ENCODE measurements around the gene PSMD11.

PSMD11 gene

GRCh38 chr17:32467949-32468348 lies 23.6 kb downstream of the PSMD11 start:
- DNase-seq (ENCODE audit: low read depth in 2 of 2): no peak

DNA sequence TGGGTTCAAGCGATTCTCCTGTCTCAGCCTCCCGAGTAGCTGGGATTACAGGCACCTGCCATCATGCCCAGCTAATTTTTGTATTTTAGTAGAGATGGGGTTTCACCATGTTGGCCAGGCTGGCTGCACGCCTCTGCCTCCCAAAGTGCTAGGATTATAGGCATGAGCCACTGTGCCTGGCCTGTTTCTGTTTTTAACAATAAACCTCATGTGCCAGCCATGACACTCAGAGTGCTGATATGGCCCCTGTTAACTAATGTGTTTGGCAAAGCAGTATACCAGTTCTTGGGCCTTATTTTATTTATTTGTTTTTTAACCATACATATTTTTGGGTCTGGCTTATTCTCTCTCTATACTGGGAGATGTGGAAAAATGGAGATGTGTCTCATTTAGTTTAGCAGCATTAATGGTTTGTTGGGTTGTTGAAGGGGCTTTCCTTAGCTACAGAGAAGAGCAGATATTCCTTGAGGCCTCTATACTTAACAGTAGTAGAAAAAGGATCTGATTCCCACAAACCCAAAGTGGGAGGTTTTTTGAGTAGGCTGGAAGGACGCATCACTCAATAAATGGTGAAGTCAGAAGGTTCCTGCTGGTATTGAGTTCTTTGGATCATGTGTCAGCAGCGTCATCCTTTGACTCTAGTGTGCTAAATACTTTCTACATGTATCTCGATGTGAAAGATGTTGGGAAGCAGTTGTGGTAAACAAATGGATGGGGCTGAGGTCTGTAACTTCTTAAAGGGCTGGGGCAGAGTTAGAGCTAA lies 26.3 kb downstream of the PSMD11 start:
- DNase-seq (ENCODE audit: low read depth in 2 of 2): no peak

GRCh38 chr17:32471652-32472051 lies 27.3 kb downstream of the PSMD11 start:
- no peak for DNase-seq (ENCODE audit: low read depth in 2 of 2)

DNA sequence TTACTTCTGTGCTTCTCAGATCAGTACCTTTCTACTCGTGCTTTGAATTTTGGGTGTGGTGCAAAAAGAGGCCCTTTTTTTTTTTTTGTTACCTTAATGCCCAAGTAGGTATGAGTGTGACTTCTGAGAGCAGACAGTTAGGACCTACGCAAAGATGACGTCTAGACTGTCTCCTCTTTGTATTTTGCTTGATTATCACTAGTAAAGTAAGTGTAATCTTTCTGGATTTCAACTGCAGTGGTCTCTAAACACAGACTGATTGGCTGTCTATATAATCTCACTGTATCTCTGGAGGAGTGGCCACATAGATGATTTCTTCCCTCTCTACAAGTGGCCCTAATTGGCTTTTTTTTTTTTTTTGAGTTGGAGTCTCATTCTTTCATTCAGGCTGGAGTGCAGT lies 30.9 kb downstream of the PSMD11 start:
- no peak for DNase-seq (ENCODE audit: low read depth in 2 of 2)

DNA sequence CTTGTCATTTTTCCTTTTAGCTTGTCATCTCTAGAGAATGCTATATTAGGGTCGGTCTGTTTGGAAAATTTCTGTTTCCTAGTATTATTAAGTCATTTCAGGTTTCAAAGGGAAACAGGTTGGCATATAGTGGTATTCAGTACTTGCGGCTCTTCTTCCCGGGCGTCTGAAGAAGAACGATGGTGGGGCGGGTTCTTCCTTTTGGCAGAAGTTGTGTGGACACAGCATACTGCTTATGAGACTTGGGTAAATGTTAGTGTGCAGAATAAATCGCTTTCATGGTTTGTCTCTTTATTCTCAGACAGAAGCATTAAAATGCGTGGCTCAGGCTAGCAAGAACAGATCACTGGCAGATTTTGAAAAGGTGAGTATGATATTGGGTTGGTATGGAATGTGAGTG lies 32.9 kb downstream of the PSMD11 start:
- DNase-seq (ENCODE audit: low read depth in 2 of 2): no peak

GRCh38 chr17:32479074-32479617 lies 34.8 kb downstream of the PSMD11 start:
- no peak for DNase-seq (ENCODE audit: low read depth in 2 of 2)

DNA sequence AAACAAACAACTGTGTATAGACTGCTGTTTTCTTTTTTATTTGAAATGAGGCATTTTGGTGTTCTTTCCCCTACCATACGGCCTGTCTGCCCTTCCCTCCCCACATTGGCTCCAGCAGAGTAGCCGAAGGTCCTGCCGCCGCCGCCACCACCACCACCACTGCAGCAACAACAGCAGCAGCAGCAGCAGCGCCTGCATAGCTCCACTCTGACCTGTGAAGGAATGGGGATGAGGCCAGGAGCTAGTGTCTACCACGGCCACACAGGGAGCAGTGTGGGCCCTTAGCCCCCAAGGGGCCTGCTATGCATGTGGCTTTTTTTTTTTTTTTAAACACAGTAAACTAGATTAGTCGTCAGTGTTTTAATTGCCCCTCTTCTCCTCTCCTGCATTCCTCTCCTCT lies 36.9 kb downstream of the PSMD11 start:
- DNase-seq (ENCODE audit: low read depth in 2 of 2): no peak

DNA sequence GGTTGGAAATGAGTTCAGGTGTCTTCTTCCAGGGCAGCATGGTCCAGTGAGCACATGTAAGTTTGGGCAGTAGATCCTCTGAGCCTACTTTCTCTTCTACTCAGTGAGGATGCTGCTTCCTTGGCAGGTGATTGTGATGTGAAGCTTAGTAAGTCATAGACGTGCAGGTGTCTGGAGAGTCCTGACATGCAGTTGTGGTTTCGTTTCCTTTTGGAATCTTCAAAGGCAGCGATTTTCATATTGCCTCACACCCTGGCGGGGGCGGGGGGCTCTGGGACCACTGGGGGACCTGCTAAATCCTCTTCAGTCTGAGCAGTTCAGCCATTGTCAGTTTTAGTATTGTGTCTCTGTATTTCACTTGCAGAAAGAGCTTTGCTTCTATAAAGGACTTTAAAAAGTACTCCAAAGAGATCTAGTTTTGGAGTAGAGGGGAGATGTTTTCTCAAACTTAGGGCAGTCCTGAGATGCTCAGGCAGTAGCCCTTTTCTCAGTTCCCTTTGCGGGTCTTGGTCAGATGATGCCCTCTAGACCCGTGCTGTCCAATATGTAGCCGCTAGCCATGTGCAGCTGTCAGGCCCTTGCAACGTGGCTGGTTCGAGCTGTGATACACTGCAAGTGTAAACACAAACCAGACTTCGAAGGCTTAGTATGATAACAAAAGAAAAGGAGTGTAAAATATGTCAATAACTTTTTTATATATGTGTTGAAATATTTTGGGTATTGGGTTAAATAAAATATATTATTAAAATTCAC lies 38.4 kb downstream of the PSMD11 start:
- no peak for DNase-seq (ENCODE audit: low read depth in 2 of 2)

DNA sequence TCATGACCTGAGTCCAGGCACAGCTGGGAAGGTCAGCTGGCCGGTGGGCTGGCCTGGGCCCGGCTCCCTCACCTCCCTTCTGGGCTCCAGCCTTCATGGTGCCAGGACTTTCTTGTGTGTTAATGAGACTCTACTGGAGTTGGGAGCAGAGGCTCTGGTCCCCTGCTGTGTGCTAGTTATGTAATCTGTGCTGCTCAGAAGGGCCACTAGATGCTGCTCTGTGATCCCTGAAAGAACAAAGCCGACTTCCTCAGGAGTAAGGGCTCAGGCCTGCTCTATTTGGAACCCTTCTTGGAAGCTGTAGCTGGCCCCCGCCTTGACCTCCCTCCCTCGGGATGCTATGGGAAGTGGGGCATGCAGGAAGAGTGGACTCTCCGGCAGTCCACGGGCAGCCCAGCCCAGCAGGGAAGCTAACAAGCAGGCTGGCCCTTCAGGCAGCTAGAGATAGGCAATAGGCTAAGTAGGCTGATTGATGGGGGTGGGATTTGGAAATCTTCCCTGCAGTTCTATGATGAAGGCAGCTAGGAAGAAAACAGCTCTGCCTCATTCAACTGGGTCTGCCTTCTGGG lies 39.2 kb downstream of the PSMD11 start:
- no peak for DNase-seq (ENCODE audit: low read depth in 2 of 2)

GRCh38 chr17:32484041-32484461 lies 39.7 kb downstream of the PSMD11 start:
- no peak for DNase-seq (ENCODE audit: low read depth in 2 of 2)

GRCh38 chr17:32484628-32485027 lies 40.3 kb downstream of the PSMD11 start:
- DNase-seq (ENCODE audit: low read depth in 2 of 2): no peak

DNA sequence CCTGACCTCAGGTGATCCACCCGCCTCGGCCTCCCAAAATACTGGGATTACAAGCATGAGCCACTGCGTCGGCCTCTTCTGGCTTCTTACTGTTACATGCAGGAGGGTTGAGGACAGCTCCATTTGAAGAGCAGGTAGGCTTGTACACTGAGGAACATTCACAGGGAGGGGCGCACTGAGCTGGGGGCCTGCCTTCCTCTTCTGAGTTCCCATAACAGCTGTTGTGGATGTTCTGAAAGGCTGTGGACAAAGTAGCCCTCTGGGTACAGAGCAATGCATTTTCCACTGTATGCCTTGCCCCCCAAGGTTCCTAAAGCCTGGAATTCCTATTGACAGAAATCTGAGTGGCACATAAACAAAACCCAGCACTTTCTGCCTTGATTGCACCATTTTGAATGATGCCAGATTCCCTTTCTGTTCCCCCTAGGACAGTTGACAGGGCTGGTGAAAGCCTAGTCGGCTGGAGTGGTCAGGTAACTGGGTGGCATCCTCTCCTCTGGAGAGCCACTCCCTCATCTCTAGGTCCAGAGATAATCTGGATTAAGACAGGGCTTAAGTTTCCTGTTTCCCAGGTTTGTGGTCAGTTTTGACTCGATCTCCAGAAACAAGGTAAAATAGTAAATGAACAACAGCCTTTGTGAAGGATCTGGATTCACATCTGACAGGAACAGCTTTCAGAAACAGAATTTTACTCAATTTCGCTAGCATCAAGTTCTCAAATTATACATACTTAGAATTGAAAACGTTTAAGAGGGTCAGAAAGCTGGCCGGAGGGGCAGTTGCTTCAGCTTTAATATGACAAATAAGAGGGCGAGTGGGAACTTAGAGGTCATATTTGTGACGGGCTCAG lies 41.2 kb downstream of the PSMD11 start:
- no peak for DNase-seq (ENCODE audit: low read depth in 2 of 2)

- DNase-seq (ENCODE audit: low read depth in 2 of 2): peak; percentile 37 to 48
Observed at GRCh38 chr17:32486111-32486700, 41.9 kb downstream of the PSMD11 start.

GRCh38 chr17:32486701-32487472 lies 42.6 kb downstream of the PSMD11 start, which contains the start of gene CDK5R1:
CDK5R1 (plus strand) TSS chr17:32486993; CDS start chr17:32487621, 628 bp downstream.
- peak in 1 of 2 donors; percentile 47 for DNase-seq (ENCODE audit: low read depth in 2 of 2)

GRCh38 chr17:32487473-32488176 lies 43.3 kb downstream of the PSMD11 start:
- no peak for DNase-seq (ENCODE audit: low read depth in 2 of 2)

GRCh38 chr17:32488177-32488542 lies 43.9 kb downstream of the PSMD11 start:
- no peak for DNase-seq (ENCODE audit: low read depth in 2 of 2)

DNA sequence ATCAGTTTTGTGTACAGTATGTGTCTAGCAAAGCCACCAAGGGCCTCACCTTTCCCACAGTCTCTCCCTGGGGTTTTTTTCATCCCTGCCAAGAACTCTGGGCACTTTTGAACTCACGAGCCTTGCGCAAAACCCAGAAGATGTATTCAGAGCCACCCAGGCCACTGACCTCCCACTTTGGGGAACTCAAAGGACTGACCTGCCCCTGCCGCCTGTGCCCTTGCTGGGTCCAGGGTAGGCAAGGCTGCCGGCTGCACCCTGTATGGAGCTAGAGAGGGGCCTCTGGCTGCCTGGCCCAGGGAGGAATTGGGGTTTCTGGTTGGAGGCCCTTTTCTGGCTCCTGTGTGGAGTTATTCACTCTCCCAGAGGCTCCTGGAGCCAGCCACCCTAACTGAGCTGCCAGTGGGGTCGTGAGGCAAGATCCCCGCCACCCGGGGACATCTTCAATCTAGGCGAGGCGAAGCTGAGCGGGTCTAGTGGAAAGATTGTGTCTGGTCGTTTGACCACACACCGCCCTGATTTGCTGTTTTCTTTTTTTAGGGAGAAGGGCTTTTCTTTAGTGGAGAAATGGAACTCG lies 44.4 kb downstream of the PSMD11 start:
- DNase-seq (ENCODE audit: low read depth in 2 of 2): no peak

DNA sequence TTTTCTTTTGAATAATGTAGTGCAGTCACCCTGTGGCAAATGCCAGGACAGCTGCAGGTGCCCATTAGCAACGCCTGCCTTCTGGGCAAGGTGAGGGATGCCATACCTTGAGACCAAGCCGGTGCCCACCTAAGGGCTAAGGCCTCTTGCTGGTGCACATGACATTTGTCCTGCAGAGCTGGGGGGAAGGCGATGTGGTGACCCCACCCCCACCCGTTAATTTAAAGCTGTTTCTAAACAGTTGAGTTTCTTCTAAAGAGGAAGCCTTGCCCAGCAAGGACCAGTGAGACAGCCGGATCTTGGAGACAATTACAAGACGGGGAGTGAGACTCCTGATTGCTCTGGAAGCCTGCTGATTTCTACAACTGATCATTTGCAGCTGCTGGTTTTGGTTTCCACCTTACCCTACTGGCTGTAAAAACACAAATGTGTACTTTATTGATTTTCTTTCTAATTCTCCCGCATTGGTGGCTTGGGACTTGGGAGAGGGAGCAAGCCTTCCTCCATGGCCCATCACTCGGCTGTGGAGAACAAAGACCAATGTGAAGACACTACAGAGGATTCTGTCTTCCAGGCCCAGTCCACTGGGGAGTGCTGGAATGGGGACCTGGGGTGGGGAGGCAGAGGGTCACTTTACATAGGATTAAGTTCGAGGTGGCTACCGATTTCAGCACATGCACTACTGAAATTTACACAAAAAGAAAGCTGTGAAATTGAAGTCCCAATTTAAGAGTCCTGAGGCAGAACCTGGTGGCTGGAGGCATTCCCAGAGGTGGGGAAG lies 45.2 kb downstream of the PSMD11 start:
- no peak for DNase-seq (ENCODE audit: low read depth in 2 of 2)

GRCh38 chr17:32490101-32490482 lies 45.8 kb downstream of the PSMD11 start:
- no peak for DNase-seq (ENCODE audit: low read depth in 2 of 2)

Data from stimulated activated CD4-positive, alpha-beta T cell treated with anti-CD3 and anti-CD28 coated beads, Interleukin-1b, Interleukin-23, amount 100 ng/mL, for 1 hour (primary cell).